Spleen (tissue), 7 donors: ENCODE data around the gene GPRIN1.

Experiments
- POLR2A ChIP-seq, 3 donors: fragments of 450-650 bp; IDR thresholded peaks; one replicate each; pipeline ENCODE4 v1.5.1; 2017; ENCODE audit warnings: antibody characterized with exemption in 3 of 3, mild to moderate bottlenecking in 1 of 3
- POLR2AphosphoS5 ChIP-seq, 3 donors: sonication (generic); formaldehyde crosslinking; IDR thresholded peaks; one replicate each; pipeline ENCODE4 v1.5.1; 2017; ENCODE audit warnings: antibody characterized with exemption in 3 of 3
- TF ChIP-seq, protein P1 (sequence below), 11 experiments: fragments of 200-600 bp in 7 of 11; fragments of 450-650 bp in 4 of 11; sonication (generic) in 4 of 11; IDR thresholded peaks in 8 of 11; conservative IDR thresholded peaks in 3 of 11; 1 replicate in 7 of 11; 2 replicates in 4 of 11; pipeline versions ENCODE4 v1.4.0 to v1.8.0; 2016 to 2021; ENCODE audit warnings: antibody characterized with exemption in 11 of 11, inconsistent platforms in 4 of 11, mild to moderate bottlenecking in 1 of 11
- donor health status: DM: no; HTN: no; CAD: no; lungs with moderate emphysema.
- donor health status: DM: no; HTN: no; CAD: no.
- donor health status: DM: no; HTN: no; CAD: no.

DNA sequence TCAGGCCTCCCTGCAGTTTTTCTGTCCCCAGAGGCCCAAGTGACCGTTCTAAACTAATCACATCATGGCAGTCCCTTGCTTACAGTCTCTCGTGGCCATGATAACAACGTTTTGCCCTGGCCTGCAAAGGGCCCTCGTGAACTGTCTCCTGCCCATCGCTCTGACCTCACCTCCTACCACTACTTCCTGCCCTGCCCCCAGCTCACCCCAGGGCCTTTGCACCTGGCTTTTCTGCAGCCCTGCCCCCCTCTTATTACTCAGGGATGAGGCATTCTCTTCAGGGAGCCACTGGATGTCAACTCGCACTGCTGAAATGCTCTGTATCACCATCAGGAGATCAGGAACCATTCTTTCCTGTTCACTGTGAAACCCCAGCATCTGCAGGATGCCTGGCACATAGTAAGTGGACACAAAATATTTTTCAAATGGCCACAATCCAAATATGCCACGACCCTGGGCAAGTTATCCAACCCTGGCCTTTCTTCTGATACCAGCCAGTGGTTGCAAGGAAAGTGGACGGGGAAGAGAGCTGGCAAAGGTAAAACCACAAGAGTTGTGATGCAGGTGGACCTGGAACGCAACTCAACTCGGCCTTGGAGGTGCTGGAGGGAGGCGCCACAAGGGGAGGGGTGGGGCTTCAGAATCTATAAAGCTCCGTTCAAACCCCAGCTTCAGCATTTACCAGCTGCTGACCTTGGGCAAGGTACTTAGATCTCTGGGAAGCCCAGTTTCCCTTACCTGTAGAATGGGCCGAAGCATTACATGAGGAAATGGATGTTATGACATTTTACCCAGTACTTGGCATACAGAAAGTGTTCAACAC is 18.7 kb upstream of the GPRIN1 start:
- TF ChIP-seq, protein P1, sequence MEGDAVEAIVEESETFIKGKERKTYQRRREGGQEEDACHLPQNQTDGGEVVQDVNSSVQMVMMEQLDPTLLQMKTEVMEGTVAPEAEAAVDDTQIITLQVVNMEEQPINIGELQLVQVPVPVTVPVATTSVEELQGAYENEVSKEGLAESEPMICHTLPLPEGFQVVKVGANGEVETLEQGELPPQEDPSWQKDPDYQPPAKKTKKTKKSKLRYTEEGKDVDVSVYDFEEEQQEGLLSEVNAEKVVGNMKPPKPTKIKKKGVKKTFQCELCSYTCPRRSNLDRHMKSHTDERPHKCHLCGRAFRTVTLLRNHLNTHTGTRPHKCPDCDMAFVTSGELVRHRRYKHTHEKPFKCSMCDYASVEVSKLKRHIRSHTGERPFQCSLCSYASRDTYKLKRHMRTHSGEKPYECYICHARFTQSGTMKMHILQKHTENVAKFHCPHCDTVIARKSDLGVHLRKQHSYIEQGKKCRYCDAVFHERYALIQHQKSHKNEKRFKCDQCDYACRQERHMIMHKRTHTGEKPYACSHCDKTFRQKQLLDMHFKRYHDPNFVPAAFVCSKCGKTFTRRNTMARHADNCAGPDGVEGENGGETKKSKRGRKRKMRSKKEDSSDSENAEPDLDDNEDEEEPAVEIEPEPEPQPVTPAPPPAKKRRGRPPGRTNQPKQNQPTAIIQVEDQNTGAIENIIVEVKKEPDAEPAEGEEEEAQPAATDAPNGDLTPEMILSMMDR (IDR thresholded peaks at IDR 0.05 in 8 of 11, conservative IDR thresholded peaks at IDR 0.05 in 3 of 11), result no peak
- no peak for TF ChIP-seq POLR2A (IDR thresholded peaks at IDR 0.05)
- TF ChIP-seq POLR2AphosphoS5 (IDR thresholded peaks at IDR 0.05), result no peak
